ENCODE results near the gene NINL.
A peak's percentile ranks its signal among the peaks of the same experiment; 100 is the strongest.
"Not testable (repeated sequence)": the region's sequence is repeated elsewhere in the genome, so short reads cannot be mapped to it uniquely, and the experiment has no call there.

Gene NINL

DNA sequence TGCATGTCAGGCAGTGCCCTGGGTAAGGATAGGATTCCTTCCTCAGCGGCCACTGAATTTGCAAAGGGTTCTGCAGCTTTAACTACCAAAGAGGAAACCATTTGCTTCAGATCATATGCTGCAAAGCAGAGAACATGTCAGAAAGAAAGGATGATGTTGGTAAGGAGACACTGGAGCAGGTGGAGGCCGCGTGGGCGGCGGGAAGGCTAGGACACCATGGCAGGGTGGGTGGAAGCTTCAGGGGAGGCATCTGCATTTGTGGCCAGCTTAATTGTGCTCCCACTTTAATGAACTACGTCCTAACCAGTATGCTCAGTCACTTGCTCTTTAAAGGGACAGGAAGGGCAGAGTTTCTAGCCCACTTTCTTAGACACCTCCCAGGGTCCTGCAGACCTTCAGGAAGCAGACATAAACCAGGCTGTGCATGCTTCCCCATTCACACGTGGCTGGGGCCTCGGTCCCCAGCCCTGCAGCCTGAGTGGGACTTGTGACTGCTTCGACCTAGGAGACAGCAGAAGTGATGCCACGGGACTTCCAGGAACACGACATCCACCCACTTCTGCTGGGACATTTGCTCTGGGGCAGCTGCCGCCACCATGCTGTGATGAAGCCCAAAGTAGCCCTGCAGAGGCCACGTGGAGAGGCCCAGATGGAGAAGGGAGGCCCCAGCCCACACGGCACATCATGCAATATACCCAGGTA lies 101.7 kb downstream of the NINL start:
- no peak for DNase-seq

DNA sequence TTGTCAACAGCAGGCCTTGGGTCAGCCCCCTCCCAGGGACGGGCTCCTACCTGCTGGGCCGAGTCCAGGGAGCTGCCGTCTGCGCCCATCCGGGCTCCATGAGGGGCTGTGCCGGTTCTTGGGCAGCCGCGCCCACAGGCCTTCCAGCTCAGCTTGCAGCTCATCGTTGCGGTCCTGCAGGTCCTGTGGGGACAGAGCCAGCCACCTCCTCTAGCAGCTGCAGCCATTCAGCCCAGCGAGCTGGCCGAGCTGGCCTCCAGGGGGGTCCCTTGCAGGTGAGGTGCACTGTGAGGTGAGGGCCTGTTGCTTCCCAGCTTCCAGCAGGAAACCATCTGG lies 103.4 kb downstream of the NINL start:
- DNase-seq: no peak

DNA sequence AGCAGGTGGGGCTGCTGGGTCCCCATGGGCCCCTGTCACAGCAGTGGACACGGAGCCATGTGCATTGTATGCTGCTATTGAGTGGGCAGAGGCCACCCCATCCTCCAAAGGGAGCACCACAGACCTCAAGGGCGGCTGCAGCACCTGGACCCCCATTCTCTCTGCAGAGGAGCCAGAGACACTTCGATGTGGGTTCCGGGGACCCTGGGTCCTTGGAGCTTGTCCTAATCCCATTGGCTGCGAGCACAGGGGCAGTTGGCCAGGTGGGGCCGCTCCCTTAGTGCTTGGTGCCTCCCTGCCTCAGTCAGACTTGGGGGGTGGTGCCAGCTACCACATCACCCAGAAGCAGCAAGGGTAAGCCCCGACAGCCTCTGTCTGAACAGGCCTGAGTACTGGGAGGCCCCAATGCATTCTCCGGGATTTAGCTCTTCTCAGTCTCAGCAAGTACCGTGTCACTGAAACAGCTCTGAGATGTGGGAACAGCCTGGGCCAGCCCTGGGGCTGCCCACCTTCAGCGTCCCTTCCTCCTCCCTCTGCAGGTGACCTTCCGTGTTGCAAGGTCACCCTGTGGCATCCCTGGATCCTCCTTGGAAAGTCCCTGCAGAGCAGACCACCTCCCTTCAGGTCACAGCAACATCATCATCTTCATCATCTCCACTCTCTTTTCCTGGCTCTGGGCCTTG lies 104.0 kb downstream of the NINL start:
- no peak for DNase-seq

DNA sequence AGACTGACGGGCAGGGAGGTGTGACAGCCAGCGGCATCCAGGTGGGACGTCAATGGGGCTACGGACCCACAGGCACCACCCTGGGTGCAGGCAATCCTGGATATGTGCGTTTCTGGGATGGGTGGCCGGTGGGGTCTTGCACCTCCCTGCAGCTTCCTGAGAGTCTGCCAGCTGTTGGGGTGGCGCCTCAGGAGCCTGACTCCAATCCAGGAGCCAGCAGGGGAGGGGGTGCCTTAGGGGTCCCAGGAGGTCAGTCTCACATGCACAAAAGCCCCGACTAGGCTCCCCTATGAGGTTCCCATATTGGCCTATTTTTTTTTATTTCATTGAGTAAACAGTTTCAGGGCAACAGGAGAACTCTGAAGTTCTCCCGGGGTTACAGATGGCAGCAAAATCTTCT lies 104.5 kb downstream of the NINL start:
- DNase-seq: no peak

DNA sequence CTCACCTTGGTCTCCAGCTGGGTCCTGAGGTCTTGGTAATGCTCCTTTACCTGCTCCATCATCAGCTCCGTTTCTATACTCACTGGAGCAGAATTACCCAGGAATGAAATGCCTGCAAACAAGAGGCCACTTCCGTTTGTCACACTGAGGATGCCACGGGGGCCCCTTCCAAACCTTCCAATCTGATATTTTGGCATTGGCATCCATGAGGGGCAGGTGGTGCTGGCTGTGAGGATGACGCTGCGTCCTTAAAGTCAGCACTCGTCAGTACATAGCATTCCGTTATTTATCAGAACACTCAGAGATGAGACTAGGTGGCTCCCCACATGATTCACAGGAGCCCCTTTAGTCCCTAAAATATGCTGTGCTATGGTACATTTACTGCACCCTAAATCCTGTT lies 105.2 kb downstream of the NINL start:
- DNase-seq: no peak

DNA sequence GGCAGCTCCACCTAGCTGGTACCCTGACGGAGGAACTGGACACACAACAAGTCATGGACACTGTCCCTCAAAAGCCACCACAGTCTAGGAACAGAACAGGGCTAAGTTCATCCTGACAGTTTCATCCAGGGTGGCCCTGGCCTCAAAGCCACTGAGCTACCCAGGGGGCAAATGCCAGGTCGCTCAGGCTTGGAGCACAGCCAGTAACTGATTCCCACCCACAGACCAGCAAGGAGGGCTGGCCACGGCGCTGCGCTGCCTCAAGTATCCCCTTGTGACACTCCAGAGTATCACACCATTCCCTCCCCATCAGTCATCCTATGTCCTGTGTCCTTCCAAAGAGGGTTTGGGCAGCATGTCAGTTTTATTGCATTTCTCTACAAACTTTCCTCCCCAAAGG lies 105.7 kb downstream of the NINL start:
- no peak for DNase-seq

DNA sequence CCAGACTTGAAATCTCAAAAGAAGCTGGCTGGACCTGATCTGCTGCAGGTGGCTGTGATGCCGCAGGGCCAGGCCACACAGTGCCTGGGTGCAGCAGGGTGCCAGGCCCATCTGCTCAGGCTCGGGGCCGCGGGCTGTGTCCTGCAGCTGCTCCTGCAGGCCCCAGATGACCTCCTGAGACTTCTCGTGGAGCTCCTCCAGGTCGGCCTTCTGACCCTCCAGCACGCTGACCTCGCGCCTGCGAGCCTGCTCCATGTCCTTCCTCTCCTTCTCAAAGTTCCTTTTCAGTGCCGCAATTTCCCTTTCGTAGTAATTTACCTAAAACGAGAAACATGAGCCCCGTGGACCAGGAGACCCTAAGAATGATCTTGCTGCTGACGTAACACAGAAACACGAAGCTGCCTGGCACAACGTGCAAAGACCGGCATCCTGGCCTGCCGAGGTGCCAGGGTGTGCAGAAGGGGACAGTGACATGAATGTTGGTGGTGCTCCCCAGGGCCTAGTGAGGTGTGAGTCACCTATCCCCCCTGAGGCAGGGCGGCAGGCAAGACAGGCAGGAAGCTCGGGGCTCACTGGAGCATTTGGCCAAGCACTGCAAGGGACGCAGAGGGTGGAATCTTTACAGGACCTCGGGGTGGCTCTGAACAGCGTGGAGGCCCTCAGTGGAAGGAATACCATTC lies 106.3 kb downstream of the NINL start:
- no peak for DNase-seq

DNA sequence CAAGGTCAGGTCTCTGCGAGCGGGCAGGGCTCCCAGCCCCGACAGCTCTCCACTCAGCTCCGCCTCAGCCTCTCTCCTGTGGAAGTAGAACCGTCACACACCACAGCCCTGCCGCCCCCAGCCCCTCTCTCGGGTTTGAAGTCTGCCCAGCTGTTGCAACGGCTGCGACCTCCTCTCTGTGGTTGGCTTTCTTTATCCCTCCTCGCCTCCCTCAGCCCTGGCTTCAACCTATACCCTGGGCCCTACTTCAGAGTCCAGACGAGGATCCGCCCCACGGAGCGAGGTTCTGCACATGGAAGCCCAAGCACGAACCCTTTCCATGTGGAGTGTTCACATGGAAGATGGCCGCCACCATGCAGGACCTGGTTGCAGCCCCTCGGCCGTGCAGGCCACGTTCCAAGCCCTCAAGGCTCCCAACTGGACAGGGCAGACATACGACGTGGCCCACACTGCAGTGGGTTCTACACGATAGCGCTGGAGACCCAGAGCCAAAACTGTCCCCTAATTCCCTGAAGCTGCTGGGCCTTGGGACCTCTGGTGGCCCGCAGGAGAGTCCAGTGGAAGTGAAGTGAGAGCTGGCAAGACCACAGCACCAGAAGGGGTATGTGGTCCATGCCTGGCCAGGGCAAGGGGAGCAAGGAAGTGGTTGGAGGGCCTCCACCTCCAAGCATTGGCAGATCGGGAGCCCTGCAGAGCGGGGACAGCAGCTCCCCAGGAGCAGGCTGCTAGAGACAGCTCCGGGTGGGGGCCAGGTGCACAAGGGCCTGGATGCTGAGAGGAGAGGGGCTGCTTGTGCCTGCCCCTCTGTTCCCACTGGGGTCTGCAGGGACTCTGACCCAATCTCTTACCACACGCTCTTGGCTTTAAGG lies 108.1 kb downstream of the NINL start:
- no peak for DNase-seq

DNA sequence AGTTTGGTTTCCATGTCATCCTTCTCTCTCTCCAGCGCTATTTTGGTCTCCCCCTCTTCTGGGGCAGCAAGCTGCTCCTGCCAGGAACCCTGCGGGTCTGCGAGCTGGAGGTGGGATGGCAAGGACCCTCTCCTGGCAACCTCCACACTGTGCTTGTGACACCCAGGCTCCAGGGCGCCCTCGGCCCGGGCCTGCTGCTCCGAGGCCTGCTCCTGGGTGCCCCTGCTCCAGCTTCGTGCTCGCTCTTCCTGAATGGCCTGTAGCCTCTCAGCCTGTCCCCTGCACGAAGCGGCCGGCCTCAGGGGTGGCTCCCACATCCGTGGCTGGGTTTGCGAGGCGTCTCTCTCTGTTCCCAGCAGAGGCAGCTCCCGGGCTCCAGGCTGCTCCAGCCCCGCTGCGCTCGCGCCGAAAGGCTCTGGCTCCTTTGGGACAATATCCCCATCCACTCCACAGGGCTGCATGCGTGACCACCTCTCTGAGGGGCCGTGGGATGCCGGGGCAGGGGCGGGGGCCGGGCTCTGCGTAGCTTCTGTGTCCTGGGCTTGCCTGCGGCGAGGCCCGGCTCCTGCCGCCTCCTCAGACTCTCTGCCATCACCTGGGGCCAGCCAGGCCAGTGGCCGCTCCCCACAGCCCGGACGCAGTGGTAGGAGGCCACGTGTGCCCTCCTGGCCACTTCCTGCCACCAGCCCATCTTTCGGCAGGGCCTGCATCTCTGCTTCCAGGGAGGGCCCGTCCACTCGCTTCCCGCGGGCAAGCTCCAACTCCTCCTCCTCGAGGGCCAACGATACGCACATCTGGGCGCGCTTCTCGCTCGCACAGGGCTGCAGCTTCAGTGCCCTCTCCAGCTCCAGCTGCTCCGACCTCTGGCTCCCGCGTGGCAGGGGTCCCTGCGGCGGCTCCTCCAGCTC lies 109.0 kb downstream of the NINL start:
- no peak for DNase-seq

DNA sequence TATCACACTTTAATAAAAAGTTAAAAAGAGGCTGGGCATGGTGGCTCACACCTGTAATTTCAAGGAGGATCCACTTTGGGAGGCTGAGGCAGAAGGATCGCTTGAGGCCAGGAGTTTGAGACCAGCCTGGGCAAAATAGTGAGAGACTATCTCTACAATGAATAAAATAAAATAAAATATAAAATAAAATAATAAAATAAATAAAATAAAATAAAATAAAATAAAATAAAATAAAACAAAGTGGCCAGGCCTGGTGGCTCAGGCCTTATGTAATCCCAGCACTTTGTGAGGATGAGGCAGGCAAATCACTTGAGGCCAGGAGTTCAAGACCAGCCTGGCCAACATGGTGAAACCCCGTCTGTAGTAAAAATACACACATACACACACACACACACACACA lies 112.0 kb downstream of the NINL start:
- DNase-seq: not testable (repeated sequence)

DNA sequence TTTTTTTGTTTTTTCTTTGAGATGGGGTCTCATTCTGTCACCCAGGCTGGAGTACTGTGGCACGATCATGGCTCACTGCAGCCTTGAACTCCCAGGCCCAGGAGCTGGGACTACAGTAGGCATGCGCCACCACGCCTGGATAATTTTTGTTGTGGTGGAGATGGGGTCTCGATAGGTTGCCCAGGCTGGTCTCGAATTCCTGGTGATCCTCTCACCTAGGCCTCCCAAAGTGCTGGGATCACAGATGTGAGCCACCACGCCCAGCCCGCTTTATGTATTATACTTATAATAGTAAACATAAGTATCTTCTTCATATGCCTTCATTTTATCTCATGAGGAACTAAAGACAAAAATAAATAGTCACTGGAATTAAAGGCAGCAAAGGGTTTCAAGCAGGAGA lies 114.3 kb downstream of the NINL start:
- DNase-seq: no peak

DNA sequence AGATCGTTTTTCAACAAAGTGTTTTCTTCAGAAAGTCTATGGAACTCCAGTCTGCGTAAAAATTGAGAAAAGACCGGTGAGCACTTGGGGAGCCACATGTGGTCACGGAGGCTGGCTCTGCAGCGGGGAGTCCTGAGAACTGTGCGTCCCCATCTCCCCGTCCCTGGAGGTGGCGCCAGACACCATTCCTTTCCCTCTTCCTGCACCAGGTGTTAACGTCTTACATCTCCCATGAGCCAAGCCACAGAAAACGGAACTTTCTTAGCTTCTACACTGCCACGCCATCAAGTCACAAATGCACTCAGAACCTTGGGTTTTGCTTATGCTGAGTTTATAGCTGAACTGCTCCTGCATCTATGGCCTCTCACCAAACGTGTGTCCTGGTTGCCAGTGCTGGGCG lies 115.3 kb downstream of the NINL start:
- peak; percentile 13 for DNase-seq

DNA sequence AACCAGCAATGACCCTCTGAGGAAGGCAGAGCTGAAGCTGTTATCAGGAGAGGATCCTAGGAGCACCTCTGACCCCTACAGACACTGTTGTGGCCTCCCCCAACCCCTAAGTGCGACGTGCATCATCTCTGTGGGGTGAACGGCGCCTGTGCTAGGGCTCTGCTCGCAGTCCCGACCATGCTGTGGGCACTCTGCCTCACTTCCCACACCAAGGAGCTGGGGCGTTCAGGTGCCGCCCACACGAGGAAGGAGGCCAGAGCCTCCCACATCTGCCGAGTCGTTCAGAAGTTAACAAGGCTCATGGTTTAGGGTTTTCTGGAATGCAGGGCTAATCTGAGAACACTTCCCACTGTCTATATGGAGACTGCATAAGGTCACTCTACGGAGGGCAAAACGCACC lies 115.8 kb downstream of the NINL start:
- no peak for DNase-seq

DNA sequence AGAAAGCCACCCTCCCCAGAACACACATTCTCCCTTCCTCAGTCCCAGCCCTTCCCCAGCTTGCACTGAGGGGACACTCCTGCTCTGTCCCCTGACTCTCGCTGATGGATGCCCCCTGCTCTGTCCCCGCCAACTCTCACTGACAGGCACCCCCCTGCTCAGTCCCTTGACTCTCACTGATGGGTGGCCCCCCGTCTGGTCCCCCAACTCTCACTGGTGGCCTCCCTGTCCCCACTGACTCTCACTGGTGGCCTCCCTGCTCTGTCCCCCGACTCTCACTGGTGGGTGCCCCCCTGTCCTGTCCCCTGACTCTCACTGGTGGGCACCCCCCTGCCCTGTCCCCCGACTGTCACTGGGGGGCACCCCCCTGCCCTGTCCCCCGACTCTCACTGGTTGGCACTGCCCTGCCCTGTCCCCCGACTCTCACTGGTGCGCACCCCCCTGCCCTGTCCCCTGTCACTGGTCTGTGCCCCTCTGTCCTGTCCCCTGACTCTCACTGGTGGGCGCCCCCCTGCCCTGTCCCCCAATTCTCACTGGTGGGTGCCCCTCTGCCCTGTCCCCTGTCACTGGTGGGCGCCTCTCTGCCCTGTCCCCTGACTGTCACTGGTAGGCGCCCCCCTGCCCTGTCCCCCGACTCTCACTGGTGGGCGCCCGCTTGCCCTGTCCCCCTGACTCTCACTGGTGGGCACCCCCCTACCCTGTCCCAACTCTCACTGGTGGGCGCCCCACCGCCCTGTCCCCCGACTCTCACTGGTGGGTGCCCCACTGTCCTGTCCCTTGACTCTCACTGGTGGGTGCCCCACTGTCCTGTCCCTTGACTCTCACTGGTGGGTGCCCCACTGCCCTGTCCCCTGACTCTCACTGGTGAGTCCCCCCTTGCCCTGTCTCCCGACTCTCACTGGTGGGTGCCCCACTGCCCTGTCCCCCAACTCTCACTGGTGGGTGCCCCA lies 116.9 kb downstream of the NINL start:
- no peak for DNase-seq

DNA sequence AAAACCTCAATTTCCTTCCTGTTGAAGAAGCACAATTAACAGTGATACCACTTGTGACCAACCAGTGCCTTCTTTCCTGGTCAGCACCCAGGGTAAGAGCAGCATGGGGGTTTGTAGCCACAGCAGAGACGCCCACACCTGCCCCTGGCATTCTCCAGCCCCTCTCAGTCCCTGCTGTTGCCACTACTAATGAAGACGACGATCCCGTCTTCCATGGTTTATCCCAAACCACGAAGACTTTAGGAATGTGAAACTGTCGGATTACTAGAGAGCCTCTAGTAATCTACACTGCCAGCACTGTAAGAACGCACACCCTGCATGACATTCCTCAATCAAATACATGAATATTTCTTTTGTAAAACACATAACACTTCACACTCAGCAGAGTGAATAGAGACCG lies 117.9 kb downstream of the NINL start:
- DNase-seq: no peak

DNA sequence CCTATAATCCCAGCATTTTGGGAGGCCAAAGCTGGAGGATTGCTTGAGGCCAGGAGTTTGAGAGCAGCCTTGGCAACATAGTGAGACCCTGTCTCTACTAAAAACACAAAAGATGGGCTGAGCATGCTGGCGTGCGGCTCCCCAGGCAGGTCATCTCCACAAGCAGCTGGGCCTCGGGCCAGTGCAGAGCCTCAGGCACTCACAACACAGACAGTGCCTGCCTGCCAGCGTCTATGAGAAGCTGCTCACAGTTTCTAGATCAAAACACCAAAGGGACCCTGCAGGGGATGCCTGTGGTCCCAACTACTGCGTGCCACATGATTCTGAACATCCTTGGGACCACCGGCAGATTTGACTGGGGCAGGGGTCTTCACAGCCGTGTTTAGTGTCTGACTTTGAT lies 118.5 kb downstream of the NINL start:
- DNase-seq: no peak

DNA sequence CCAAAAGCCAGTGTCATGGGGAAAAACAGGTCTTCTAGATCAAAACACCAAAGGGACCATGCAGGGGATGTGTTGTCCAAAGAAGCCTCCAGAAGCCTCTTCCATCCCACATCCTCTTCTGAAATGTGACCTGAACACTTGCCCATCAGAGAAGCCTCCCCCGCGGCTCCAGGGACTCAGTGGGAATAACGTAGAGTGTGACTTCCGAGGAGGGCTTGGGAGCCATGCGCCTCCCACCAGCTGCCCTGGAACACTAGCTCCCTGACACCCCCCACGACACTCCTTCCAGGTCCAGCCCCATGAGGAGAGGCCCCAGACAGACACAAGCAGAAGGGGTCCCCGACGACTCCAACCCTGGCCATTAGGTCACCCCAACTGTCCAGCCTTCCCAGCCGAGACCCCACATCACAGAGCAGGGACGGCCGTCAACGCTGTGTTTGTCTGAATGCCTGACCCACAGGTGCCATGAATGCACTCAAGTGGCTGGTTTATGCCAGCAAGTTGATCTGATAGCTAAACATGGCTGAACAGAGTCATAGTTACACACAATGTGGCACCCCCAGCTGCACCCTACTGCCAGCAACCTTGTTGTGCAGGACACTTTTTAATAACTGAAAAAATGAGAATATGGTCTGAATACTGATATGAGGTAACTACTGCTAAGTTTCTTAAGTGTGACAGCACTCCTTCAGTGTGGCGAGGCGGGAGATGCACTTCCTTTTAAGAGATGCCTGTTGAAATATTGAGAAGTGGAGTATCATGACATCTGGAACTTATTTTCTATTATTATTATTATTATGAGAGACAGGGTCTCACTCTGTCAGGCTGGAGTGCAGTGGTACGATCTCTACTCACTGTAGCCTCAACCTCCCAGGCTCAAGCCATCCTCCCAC lies 119.8 kb downstream of the NINL start:
- no peak for DNase-seq

DNA sequence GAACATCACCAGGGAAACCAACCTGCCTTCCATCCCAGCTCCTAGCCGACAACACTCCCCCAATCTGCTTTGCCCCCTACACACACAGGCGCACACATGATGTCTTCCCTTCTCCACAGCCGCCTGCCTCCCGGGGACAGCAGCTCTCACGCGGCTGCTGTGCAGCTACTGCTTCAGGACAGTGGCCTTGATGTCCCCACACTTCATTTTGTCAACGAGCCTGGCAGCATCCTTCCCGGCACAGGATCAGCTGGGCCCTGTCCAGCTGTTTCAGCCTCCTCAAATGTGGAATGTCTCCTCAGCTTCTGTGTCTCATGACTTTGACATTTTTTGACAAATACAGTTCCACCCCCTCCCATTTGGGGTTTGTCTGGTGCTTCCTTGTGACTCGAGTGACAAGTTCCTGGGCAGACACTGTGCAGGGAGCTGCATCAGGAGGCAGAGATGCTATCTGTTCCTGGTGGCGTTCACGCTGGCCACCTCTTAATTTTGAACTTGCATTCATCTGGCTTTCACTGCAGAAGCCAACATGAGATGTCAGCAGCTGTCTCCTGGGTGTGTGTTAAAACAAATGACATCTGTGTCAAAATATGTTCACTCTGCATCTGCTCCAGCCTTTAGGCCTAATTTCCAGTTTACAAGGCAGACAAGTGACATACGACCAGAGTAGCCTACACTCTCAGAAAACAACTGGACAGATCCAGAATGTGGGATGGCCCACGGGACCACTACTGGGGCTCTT lies 120.7 kb downstream of the NINL start:
- DNase-seq: no peak

DNA sequence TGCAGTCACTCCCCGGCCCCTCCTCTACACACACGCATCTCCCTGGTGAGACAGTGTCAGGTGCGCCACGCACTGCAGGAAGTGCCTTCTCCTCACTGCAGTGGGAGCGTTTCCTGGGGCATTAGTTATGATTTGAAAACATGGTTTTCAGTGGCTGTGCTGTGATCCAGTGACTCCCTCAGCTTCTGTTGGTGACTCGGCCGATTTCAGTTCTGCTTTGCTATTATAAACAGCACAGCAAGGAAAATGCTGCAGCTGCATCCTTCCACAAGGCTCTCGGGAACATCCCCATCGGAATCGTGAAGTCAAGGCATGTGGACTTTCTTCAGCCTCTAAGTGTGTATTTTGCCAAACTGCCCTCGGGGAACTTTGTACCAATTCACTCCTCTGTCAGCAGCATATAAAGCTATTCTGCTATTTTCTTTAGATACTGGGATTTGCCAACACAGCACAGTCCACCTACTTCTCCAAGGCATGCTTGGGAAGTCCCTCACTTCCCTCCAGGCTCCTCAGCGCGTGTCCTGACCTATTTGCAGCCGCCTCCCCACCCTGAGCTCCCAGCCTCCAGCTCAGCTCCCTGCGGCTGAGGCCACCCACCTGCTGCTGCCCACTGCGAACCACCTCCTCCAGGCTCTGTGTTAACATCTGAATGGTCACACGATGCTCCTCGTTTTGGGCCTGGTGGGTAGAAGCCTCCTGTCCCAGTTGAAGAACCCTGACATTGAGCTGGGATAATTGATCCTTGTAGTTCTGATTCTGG lies 123.4 kb downstream of the NINL start:
- DNase-seq: no peak

All from EL (cell line).